SW480 (cell line): ENCODE measurements around the gene GLIPR1L2.

Experiments
- DNase-seq: peaks from one replicate; pipeline ENCODE4 v3.0.0-alpha.2; 2016; ENCODE audit warnings: low spot score

The GLIPR1L2 gene

GRCh38 chr12:75477137-75477536 lies 86.2 kb downstream of the GLIPR1L2 start:
- DNase-seq, result no peak

- DNase-seq, result no peak
Measured at GRCh38 chr12:75478116-75478794, 87.4 kb downstream of the GLIPR1L2 start.

DNA sequence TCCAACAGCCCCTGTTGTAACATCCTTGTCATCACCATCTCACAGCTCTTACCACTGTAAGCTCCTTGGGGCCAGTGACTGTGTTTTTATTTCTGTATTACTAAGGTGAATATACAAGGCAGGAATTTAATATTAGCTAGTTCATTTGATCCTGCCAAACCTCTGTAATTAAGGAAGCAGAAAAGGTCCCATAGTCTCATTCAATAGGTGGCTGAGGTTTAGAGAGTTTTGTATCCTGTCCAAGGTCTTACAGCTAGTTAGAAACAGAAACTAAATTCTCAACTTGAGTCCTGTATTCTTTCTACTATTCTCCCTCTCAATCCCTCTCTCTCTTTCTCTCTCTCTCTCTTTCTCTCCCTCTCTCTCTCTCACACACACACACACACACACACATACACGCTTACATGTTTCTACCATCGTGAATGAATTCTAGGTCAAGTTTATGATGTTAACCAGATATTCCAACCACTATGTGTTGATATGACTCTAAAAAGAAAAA lies 89.1 kb downstream of the GLIPR1L2 start:
- no peak for DNase-seq

DNA sequence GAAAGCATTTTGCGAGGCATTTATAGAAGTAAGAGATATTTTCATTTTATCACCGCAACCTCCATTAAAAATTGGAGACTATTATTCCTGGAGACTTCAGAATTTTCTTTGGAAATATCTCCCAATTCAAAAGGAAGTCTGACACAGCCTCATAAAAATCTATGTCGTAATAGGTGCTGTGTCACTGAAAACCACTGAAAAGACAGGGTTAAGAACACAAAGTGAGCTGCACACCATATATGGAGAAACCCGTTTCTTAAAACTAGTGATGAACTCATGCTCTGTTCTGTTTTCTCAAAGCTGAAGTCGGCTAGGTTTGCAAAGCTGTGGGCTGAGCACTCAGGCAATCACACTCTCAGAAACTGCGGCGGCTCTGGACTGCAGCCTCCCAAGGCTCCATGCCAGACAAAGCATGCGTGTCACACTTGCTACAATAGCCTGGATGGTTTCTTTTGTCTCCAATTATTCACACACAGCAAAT lies 89.6 kb downstream of the GLIPR1L2 start, which contains the start of gene GLIPR1:
Gene GLIPR1, plus strand, starts transcription at position 287 of the 481 bp plus-strand sequence. Its CDS starts 126 bp downstream, at position 413.
- DNase-seq, result no peak

- DNase-seq, result no peak
Measured at GRCh38 chr12:75481013-75481705, 90.3 kb downstream of the GLIPR1L2 start.

DNA sequence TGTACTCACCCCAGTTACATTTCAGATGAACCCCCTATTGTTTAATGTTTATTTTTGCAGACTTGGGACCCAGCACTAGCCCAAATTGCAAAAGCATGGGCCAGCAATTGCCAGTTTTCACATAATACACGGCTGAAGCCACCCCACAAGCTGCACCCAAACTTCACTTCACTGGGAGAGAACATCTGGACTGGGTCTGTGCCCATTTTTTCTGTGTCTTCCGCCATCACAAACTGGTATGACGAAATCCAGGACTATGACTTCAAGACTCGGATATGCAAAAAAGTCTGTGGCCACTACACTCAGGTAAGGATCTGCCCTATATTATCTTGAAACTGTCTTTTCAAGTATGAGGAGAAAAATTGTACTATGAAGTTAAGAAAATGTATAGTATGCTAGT lies 90.9 kb downstream of the GLIPR1L2 start:
- no peak for DNase-seq
